ENCODE measurements around the gene FOXD1. TPM values are rescaled to one million over a fixed set of nuclear protein-coding genes. Genes with fewer than 3 reads are reported as not detected.
A peak's percentile ranks its signal among the peaks of the same experiment; 100 is the strongest.

Gene FOXD1
- total and polyA plus RNA-seq, 9 of the 15 experiments (the other 6 are each of a cell fraction or from before 2014, with no cell fraction given): 0.03 to 0.40 (median 0.10) TPM; not detected in 4

GRCh38 chr5:73448463-73449136, at the start of gene FOXD1 (continued):
- TF ChIP-seq RREB1 (CRISPR knock-in tag; IDR thresholded peaks at IDR 0.05) (no peak), HDAC8 (tag; IDR thresholded peaks at IDR 0.05) (no peak), TBP (optimal IDR thresholded peaks at IDR 0.05; ENCODE audit: low read depth, low read length) (peak; percentile 36), GABPA (tag; conservative IDR thresholded peaks at IDR 0.05; ENCODE audit: low read depth) (no peak), MLLT1 (IDR thresholded peaks at IDR 0.05) (no peak), HDGF (IDR thresholded peaks at IDR 0.05) (no peak), ZBED1 (IDR thresholded peaks at IDR 0.05) (no peak), POLR3A (IDR thresholded peaks at IDR 0.05; ENCODE audit: borderline replicate concordance, extremely low read depth, insufficient read depth, insufficient read length) (no peak), ZNF197 (CRISPR knock-in tag; IDR thresholded peaks at IDR 0.05; ENCODE audit: low read depth) (no peak), ZBTB40 (IDR thresholded peaks at IDR 0.05) (no peak), ZBTB40 (CRISPR knock-in tag; IDR thresholded peaks at IDR 0.05) (no peak), PHB2 (IDR thresholded peaks at IDR 0.05; ENCODE audit: low read depth) (no peak)

Data from K562 (cell line).